Neural progenitor cell (in vitro differentiated cells): ENCODE results near the gene EPHB1. TPM values are rescaled to one million over a fixed set of nuclear protein-coding genes. Genes with fewer than 3 reads are reported as not detected.

Experiments used
- DNase-seq: peaks from one replicate; pipeline ENCODE4 v3.0.0-alpha.2; 2016; ENCODE audit warnings: low spot score
- H2AFZ ChIP-seq: fragments of 200-600 bp; sonication (generic); replicated peaks from 2 replicates; pipeline ENCODE4 v1.6.1; 2016; ENCODE audit warnings: antibody characterized with exemption
- H3F3A ChIP-seq: fragments of 200-600 bp; sonication (generic); 2 replicates; pipeline ENCODE4 v1.6.1; 2016; ENCODE audit warnings: antibody characterized with exemption, low read depth
- H3K27ac ChIP-seq: fragments of 200-600 bp; sonication (generic); 2 replicates; pipeline ENCODE4 v1.5.1; 2016; ENCODE audit warnings: mild to moderate bottlenecking
- H3K27me3 ChIP-seq: fragments of 200-600 bp; sonication (generic); 2 replicates; pipeline ENCODE4 v1.6.1; 2016; ENCODE audit warnings: mild to moderate bottlenecking, moderate library complexity
- H3K36me3 ChIP-seq: fragments of 200-600 bp; sonication (generic); 2 replicates; pipeline ENCODE4 v1.5.1; 2016
- H3K4me1 ChIP-seq: fragments of 200-600 bp; sonication (generic); 2 replicates; pipeline ENCODE4 v1.6.1; 2016; ENCODE audit warnings: mixed run types
- H3K4me2 ChIP-seq: fragments of 200-600 bp; sonication (generic); 2 replicates; pipeline ENCODE4 v1.6.1; 2016
- H3K4me3 ChIP-seq: fragments of 200-600 bp; sonication (generic); 2 replicates; pipeline ENCODE4 v1.5.1; 2016
- H3K79me2 ChIP-seq: fragments of 200-600 bp; sonication (generic); 2 replicates; pipeline ENCODE4 v1.6.1; 2016; ENCODE audit warnings: low read depth
- H3K9ac ChIP-seq: fragments of 200-600 bp; sonication (generic); 2 replicates; pipeline ENCODE4 v1.6.1; 2016
- H3K9me3 ChIP-seq: fragments of 200-600 bp; sonication (generic); 2 replicates; pipeline ENCODE4 v1.5.1; 2016; ENCODE audit warnings: low read depth
- H4K20me1 ChIP-seq: fragments of 200-600 bp; sonication (generic); 2 replicates; pipeline ENCODE4 v1.6.1; 2016; ENCODE audit warnings: low read depth
- H3K27ac Mint-ChIP-seq: 3 replicates; pipeline ENCODE4 v1.8.0; 2021; ENCODE audit warnings: mixed read lengths
- H3K27me3 Mint-ChIP-seq: 2 replicates; pipeline ENCODE4 v1.8.0; 2022; ENCODE audit warnings: low read depth, mild to moderate bottlenecking, inconsistent platforms, moderate library complexity, mixed read lengths; ENCODE audit not compliant: insufficient read depth
- H3K36me3 Mint-ChIP-seq: 3 replicates; pipeline ENCODE4 v1.8.0; 2021; ENCODE audit warnings: mixed read lengths
- H3K4me1 Mint-ChIP-seq: 3 replicates; pipeline ENCODE4 v1.8.0; 2021; ENCODE audit warnings: mixed read lengths
- H3K4me3 Mint-ChIP-seq: 3 replicates; pipeline ENCODE4 v1.8.0; 2021; ENCODE audit warnings: mild to moderate bottlenecking, moderate library complexity, mixed read lengths
- H3K9me3 Mint-ChIP-seq: 3 replicates; pipeline ENCODE4 v1.8.0; 2020; ENCODE audit warnings: mixed read lengths
- CTCF ChIP-seq: fragments of 200-600 bp; sonication (generic); IDR thresholded peaks from 2 replicates; pipeline ENCODE4 v1.5.1; 2017; ENCODE audit warnings: antibody characterized with exemption, mild to moderate bottlenecking
- EZH2 ChIP-seq: fragments of 200-600 bp; sonication (generic); IDR thresholded peaks from 2 replicates; pipeline ENCODE4 v1.6.1; 2017; ENCODE audit warnings: antibody characterized with exemption, mild to moderate bottlenecking, moderate library complexity
- EZH2phosphoT487 ChIP-seq: fragments of 200-600 bp; sonication (generic); IDR thresholded peaks from 2 replicates; pipeline ENCODE4 v1.6.1; 2017; ENCODE audit warnings: antibody characterized with exemption
- total RNA-seq: library from RNA; depleted of rRNA; stranded (reverse); fragments of >200 nt; gene quantifications from 2 replicates; pipeline ENCODE4 v1.2.3, GENCODE V29; 2015; ENCODE audit warnings: low replicate concordance

Gene EPHB1
- total RNA-seq, 1 donor from 2014 or later, result 9.1 TPM

- Histone ChIP-seq H3K36me3 (no peaks in the 10 kb centered on the region), H3K4me2 (no peak overlapping the region), H3K9me3 (no peaks in the 10 kb centered on the region), H3K27ac (no peak overlapping the region), H3K4me1 (peaks cover 14% of the 10 kb centered on the region), H3K4me3 (no peak overlapping the region), H2AFZ (no peak overlapping the region), H4K20me1 (no peaks in the 10 kb centered on the region), H3K79me2 (no peaks in the 10 kb centered on the region), H3F3A (no peaks in the 10 kb centered on the region), H3K27me3 (no peaks in the 10 kb centered on the region), H3K9ac (no peak overlapping the region)
- peaks cover 7% of the 10 kb centered on the region for H3K27me3 Mint-ChIP-seq
- peaks cover 15% of the 10 kb centered on the region for H3K9me3 Mint-ChIP-seq
- H3K4me1 Mint-ChIP-seq, result peaks cover 24% of the 10 kb centered on the region
- DNase-seq, result no peak
- H3K4me3 Mint-ChIP-seq, result no peak overlapping the region
- H3K36me3 Mint-ChIP-seq, result peaks cover 9% of the 10 kb centered on the region
- TF ChIP-seq EZH2phosphoT487 (no peak), EZH2 (no peak), CTCF (no peak)
- H3K27ac Mint-ChIP-seq, result no peak overlapping the region
These were observed 440.5 kb downstream of the EPHB1 start for GRCh38 chr3:135235541-135235940.

- TF ChIP-seq EZH2 (no peak), CTCF (peak; percentile 37), EZH2phosphoT487 (no peak)
- Mint-ChIP-seq H3K4me1 (peaks cover 20% of the 10 kb centered on the region), H3K27me3 (peaks cover 7% of the 10 kb centered on the region), H3K4me3 (no peak overlapping the region), H3K9me3 (peaks cover 15% of the 10 kb centered on the region), H3K36me3 (peaks cover 8% of the 10 kb centered on the region), H3K27ac (no peak overlapping the region)
- Histone ChIP-seq H3K79me2 (no peaks in the 10 kb centered on the region), H3K9ac (no peak overlapping the region), H3K4me3 (no peak overlapping the region), H3K27ac (no peak overlapping the region), H3K4me1 (peaks cover 5% of the 10 kb centered on the region), H3K4me2 (no peak overlapping the region), H2AFZ (no peak overlapping the region), H3K27me3 (no peaks in the 10 kb centered on the region), H3F3A (no peaks in the 10 kb centered on the region), H4K20me1 (no peaks in the 10 kb centered on the region), H3K36me3 (no peaks in the 10 kb centered on the region), H3K9me3 (no peaks in the 10 kb centered on the region)
- DNase-seq, result peak; percentile 38
These were observed 442.5 kb downstream of the EPHB1 start for GRCh38 chr3:135237371-135238143.

- no peak overlapping the region for H3K27ac Mint-ChIP-seq
- H3K27ac ChIP-seq, result no peak overlapping the region
- H3K9me3 ChIP-seq, result no peaks in the 10 kb centered on the region
- no peak overlapping the region for H2AFZ ChIP-seq
- H3F3A ChIP-seq, result no peaks in the 10 kb centered on the region
- H3K4me2 ChIP-seq, result no peak overlapping the region
- H3K79me2 ChIP-seq, result no peaks in the 10 kb centered on the region
- H3K9ac ChIP-seq, result no peak overlapping the region
- H3K27me3 ChIP-seq, result no peaks in the 10 kb centered on the region
- no peak for DNase-seq
- H3K27me3 Mint-ChIP-seq, result peaks cover 2% of the 10 kb centered on the region
- no peaks in the 10 kb centered on the region for H4K20me1 ChIP-seq
- TF ChIP-seq EZH2phosphoT487 (no peak), EZH2 (no peak), CTCF (no peak)
- peaks cover 20% of the 10 kb centered on the region for H3K4me1 Mint-ChIP-seq
- peaks cover 5% of the 10 kb centered on the region for H3K4me1 ChIP-seq
- no peaks in the 10 kb centered on the region for H3K36me3 ChIP-seq
- H3K9me3 Mint-ChIP-seq, result peaks cover 14% of the 10 kb centered on the region
- H3K4me3 Mint-ChIP-seq, result no peak overlapping the region
- peaks cover 3% of the 10 kb centered on the region for H3K36me3 Mint-ChIP-seq
- H3K4me3 ChIP-seq, result no peak overlapping the region
These were observed 443.3 kb downstream of the EPHB1 start for GRCh38 chr3:135238236-135238830.
